ENCODE data around the gene ELOVL5.

The ELOVL5 gene

GRCh38 chr6:53295176-53295575 is 53.6 kb downstream of the ELOVL5 start:
- H3K4me1 ChIP-seq (ENCODE audit: insufficient read depth, low read length), result no peaks in the 10 kb centered on the region
- no peak overlapping the region for H3K9ac ChIP-seq (ENCODE audit: low read depth, low read length)
- H3K36me3 ChIP-seq (ENCODE audit: insufficient read depth, low read length), result peaks cover 8% of the 10 kb centered on the region; the same call in 1 of the 2 replicates
- no peaks in the 10 kb centered on the region for H3K9me3 ChIP-seq (ENCODE audit: control insufficient read depth, insufficient read depth, low read length)

GRCh38 chr6:53294611-53295010 is 54.1 kb downstream of the ELOVL5 start:
- H3K4me1 ChIP-seq (ENCODE audit: insufficient read depth, low read length), result no peaks in the 10 kb centered on the region
- H3K9ac ChIP-seq (ENCODE audit: low read depth, low read length), result no peak overlapping the region
- H3K9me3 ChIP-seq (ENCODE audit: control insufficient read depth, insufficient read depth, low read length), result no peaks in the 10 kb centered on the region
- H3K36me3 ChIP-seq (ENCODE audit: insufficient read depth, low read length), result peaks cover 8% of the 10 kb centered on the region; the same call in 1 of the 2 replicates

GRCh38 chr6:53294095-53294494 is 54.7 kb downstream of the ELOVL5 start:
- Histone ChIP-seq H3K9ac (ENCODE audit: low read depth, low read length) (no peak overlapping the region), H3K4me1 (ENCODE audit: insufficient read depth, low read length) (no peaks in the 10 kb centered on the region), H3K36me3 (ENCODE audit: insufficient read depth, low read length) (peaks cover 8% of the 10 kb centered on the region; the same call in 1 of the 2 replicates), H3K9me3 (ENCODE audit: control insufficient read depth, insufficient read depth, low read length) (no peaks in the 10 kb centered on the region)

GRCh38 chr6:53293691-53294090 is 55.1 kb downstream of the ELOVL5 start:
- no peak overlapping the region for H3K9ac ChIP-seq (ENCODE audit: low read depth, low read length)
- no peaks in the 10 kb centered on the region for H3K9me3 ChIP-seq (ENCODE audit: control insufficient read depth, insufficient read depth, low read length)
- peaks cover 8% of the 10 kb centered on the region; the same call in 1 of the 2 replicates for H3K36me3 ChIP-seq (ENCODE audit: insufficient read depth, low read length)
- H3K4me1 ChIP-seq (ENCODE audit: insufficient read depth, low read length), result no peaks in the 10 kb centered on the region

- no peaks in the 10 kb centered on the region for H3K9me3 ChIP-seq (ENCODE audit: control insufficient read depth, insufficient read depth, low read length)
- no peaks in the 10 kb centered on the region; the same call in 1 of the 2 replicates for H3K4me1 ChIP-seq (ENCODE audit: insufficient read depth, low read length)
- no peak overlapping the region for H3K9ac ChIP-seq (ENCODE audit: low read depth, low read length)
- H3K36me3 ChIP-seq (ENCODE audit: insufficient read depth, low read length), result peaks cover 10% of the 10 kb centered on the region; the same call in 1 of the 2 replicates
These were observed 57.9 kb downstream of the ELOVL5 start for GRCh38 chr6:53290537-53291510.

GRCh38 chr6:53287336-53288225 is 61.2 kb downstream of the ELOVL5 start:
- Histone ChIP-seq H3K4me1 (ENCODE audit: insufficient read depth, low read length) (peaks cover 3% of the 10 kb centered on the region; the same call in 1 of the 2 replicates), H3K36me3 (ENCODE audit: insufficient read depth, low read length) (peaks cover 12% of the 10 kb centered on the region; the same call in 1 of the 2 replicates), H3K9ac (ENCODE audit: low read depth, low read length) (no peak overlapping the region), H3K9me3 (ENCODE audit: control insufficient read depth, insufficient read depth, low read length) (no peaks in the 10 kb centered on the region)

GRCh38 chr6:53284901-53285300 is 63.8 kb downstream of the ELOVL5 start:
- Histone ChIP-seq H3K36me3 (ENCODE audit: insufficient read depth, low read length) (peaks cover 3% of the 10 kb centered on the region; the same call in 1 of the 2 replicates), H3K4me1 (ENCODE audit: insufficient read depth, low read length) (peaks cover 3% of the 10 kb centered on the region; the same call in 1 of the 2 replicates), H3K9ac (ENCODE audit: low read depth, low read length) (no peak overlapping the region)

GRCh38 chr6:53282741-53283140 is 66.0 kb downstream of the ELOVL5 start:
- no peaks in the 10 kb centered on the region for H3K9me3 ChIP-seq (ENCODE audit: control insufficient read depth, insufficient read depth, low read length)
- peaks cover 3% of the 10 kb centered on the region for H3K36me3 ChIP-seq (ENCODE audit: insufficient read depth, low read length)
- H3K4me1 ChIP-seq (ENCODE audit: insufficient read depth, low read length), result 0 out of 2 replicates have a peak, but pooled peaks cover 3% of the 10 kb centered on the region
- no peak overlapping the region for H3K9ac ChIP-seq (ENCODE audit: low read depth, low read length)

More at GRCh38 chr6:53284901-53285300, 63.8 kb downstream of the ELOVL5 start:
- H3K9me3 ChIP-seq (ENCODE audit: control insufficient read depth, insufficient read depth, low read length), result no peaks in the 10 kb centered on the region

- Histone ChIP-seq H3K36me3 (ENCODE audit: insufficient read depth, low read length) (peaks cover 3% of the 10 kb centered on the region), H3K4me1 (ENCODE audit: insufficient read depth, low read length) (0 out of 2 replicates have a peak, but pooled peaks cover 3% of the 10 kb centered on the region)
These were observed 66.5 kb downstream of the ELOVL5 start for GRCh38 chr6:53282234-53282633.

GRCh38 chr6:53281518-53282215 is 67.1 kb downstream of the ELOVL5 start:
- H3K9ac ChIP-seq (ENCODE audit: low read depth, low read length), result no peak overlapping the region
- H3K36me3 ChIP-seq (ENCODE audit: insufficient read depth, low read length), result peaks cover 3% of the 10 kb centered on the region
- 0 out of 2 replicates have a peak, but pooled peaks cover 3% of the 10 kb centered on the region for H3K4me1 ChIP-seq (ENCODE audit: insufficient read depth, low read length)

More at GRCh38 chr6:53282234-53282633, 66.5 kb downstream of the ELOVL5 start:
- Histone ChIP-seq H3K9ac (ENCODE audit: low read depth, low read length) (no peak overlapping the region), H3K9me3 (ENCODE audit: control insufficient read depth, insufficient read depth, low read length) (no peaks in the 10 kb centered on the region)

GRCh38 chr6:53280207-53280606 is 68.5 kb downstream of the ELOVL5 start:
- no peak overlapping the region for H3K9ac ChIP-seq (ENCODE audit: low read depth, low read length)
- H3K4me1 ChIP-seq (ENCODE audit: insufficient read depth, low read length), result 0 out of 2 replicates have a peak, but pooled peaks cover 3% of the 10 kb centered on the region
- H3K36me3 ChIP-seq (ENCODE audit: insufficient read depth, low read length), result peaks cover 4% of the 10 kb centered on the region
- H3K9me3 ChIP-seq (ENCODE audit: control insufficient read depth, insufficient read depth, low read length), result no peaks in the 10 kb centered on the region

More at GRCh38 chr6:53281518-53282215, 67.1 kb downstream of the ELOVL5 start:
- no peaks in the 10 kb centered on the region for H3K9me3 ChIP-seq (ENCODE audit: control insufficient read depth, insufficient read depth, low read length)

- Histone ChIP-seq H3K9me3 (ENCODE audit: control insufficient read depth, insufficient read depth, low read length) (no peaks in the 10 kb centered on the region), H3K9ac (ENCODE audit: low read depth, low read length) (no peak overlapping the region), H3K36me3 (ENCODE audit: insufficient read depth, low read length) (peaks cover 8% of the 10 kb centered on the region), H3K4me1 (ENCODE audit: insufficient read depth, low read length) (0 out of 2 replicates have a peak, but pooled peaks cover 3% of the 10 kb centered on the region)
These were observed 69.5 kb downstream of the ELOVL5 start for GRCh38 chr6:53279293-53279692.

GRCh38 chr6:53273370-53273769 is 75.4 kb downstream of the ELOVL5 start:
- Histone ChIP-seq H3K4me1 (ENCODE audit: insufficient read depth, low read length) (no peaks in the 10 kb centered on the region), H3K9me3 (ENCODE audit: control insufficient read depth, insufficient read depth, low read length) (no peaks in the 10 kb centered on the region), H3K9ac (ENCODE audit: low read depth, low read length) (no peak overlapping the region), H3K36me3 (ENCODE audit: insufficient read depth, low read length) (peaks cover 16% of the 10 kb centered on the region)
